Karpas-422 (cell line): ENCODE data around the gene OVCH2. TPM values are rescaled to one million over a fixed set of nuclear protein-coding genes. Genes with fewer than 3 reads are reported as not detected.

ENCODE experiments used
- DNase-seq: peaks from one replicate; pipeline ENCODE4 v3.0.0-alpha.2; 2015
- H2AFZ ChIP-seq: fragments of 200-600 bp; sonication (generic); 2 replicates; pipeline ENCODE4 v1.6.1; 2014; ENCODE audit warnings: antibody characterized with exemption, low read length, mixed read lengths
- H3K27ac ChIP-seq: fragments of 200-600 bp; sonication (generic); 2 replicates; pipeline ENCODE4 v1.5.1; 2014; ENCODE audit warnings: mild to moderate bottlenecking, low read length, moderate library complexity
- H3K27me3 ChIP-seq: fragments of 200-600 bp; sonication (generic); 2 replicates; pipeline ENCODE4 v1.6.1; 2014; ENCODE audit warnings: low read length, mixed read lengths
- H3K36me3 ChIP-seq: fragments of 200-600 bp; sonication (generic); 2 replicates; pipeline ENCODE4 v1.6.1; 2014; ENCODE audit warnings: low read length, mixed read lengths; ENCODE audit not compliant: insufficient read depth
- H3K4me1 ChIP-seq: fragments of 200-600 bp; sonication (generic); 2 replicates; pipeline ENCODE4 v1.6.1; 2014; ENCODE audit warnings: mild to moderate bottlenecking, low read length, mixed read lengths
- H3K4me2 ChIP-seq: fragments of 200-600 bp; sonication (generic); 2 replicates; pipeline ENCODE4 v1.6.1; 2014; ENCODE audit warnings: low read length, low read depth, mild to moderate bottlenecking; ENCODE audit not compliant: poor library complexity, severe bottlenecking
- H3K4me3 ChIP-seq: fragments of 200-600 bp; sonication (generic); 2 replicates; pipeline ENCODE4 v1.5.1; 2014; ENCODE audit warnings: mild to moderate bottlenecking, antibody characterized with exemption, low read length, mixed read lengths
- H3K79me2 ChIP-seq: fragments of 200-600 bp; sonication (generic); 2 replicates; pipeline ENCODE4 v1.6.1; 2014; ENCODE audit warnings: mild to moderate bottlenecking, low read length, mixed read lengths
- H3K9ac ChIP-seq: fragments of 200-600 bp; sonication (generic); 2 replicates; pipeline ENCODE4 v1.6.0; 2014; ENCODE audit warnings: low read length
- H3K9me2 ChIP-seq: fragments of 200-600 bp; sonication (generic), shearing (Covaris generic); replicated peaks from 2 replicates; pipeline ENCODE4 v1.6.0; 2014; ENCODE audit warnings: mild to moderate bottlenecking, low read length, moderate library complexity; ENCODE audit not compliant: insufficient read depth
- H3K9me3 ChIP-seq: fragments of 300-700, 200-600 bp; sonication (generic); 2 replicates; pipeline ENCODE4 v1.6.1; 2014; ENCODE audit warnings: low read length, mixed read lengths
- H4K20me1 ChIP-seq: fragments of 200-600 bp; sonication (generic); 2 replicates; pipeline ENCODE4 v1.6.1; 2014; ENCODE audit warnings: mild to moderate bottlenecking, antibody characterized with exemption, low read length, low read depth; ENCODE audit not compliant: insufficient read depth
- total RNA-seq: library from RNA; depleted of rRNA; stranded (reverse); fragments of >200 nt; shearing (Covaris generic); gene quantifications from 2 replicates; pipeline ENCODE4 v1.2.3, GENCODE V29; 2014; ENCODE audit warnings: low replicate concordance; rRNA removed

Gene OVCH2
- total RNA-seq, 1 experiment from 2014 or later: not detected

DNA sequence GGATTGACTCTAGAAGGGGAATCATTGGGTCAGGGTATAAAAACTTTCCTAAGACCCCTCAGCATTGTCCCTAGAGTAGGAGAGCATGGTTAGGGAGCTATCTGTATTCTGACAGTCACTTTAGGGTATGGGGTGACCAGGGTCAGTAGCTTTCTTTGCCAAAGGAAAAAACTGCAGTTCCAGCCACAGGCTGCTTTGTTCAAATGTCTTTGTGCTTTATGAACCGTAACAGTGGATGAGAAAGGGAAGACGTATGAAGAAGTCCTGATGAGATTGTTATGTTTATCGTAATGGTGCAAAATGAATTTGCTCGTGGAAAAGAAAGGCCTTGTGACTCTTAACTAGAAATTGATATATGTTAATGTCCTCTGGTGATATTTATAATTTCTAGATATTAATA lies 63.0 kb downstream of the OVCH2 start:
- Histone ChIP-seq H3K9me3 (no peaks in the 10 kb centered on the region), H3K4me2 (no peak overlapping the region), H3K9ac (no peak overlapping the region), H3K4me1 (peaks cover 19% of the 10 kb centered on the region), H3K4me3 (no peak overlapping the region), H3K27ac (no peak overlapping the region), H3K79me2 (no peaks in the 10 kb centered on the region), H2AFZ (no peak overlapping the region), H3K27me3 (no peaks in the 10 kb centered on the region), H3K36me3 (no peaks in the 10 kb centered on the region), H3K9me2 (no peaks in the 10 kb centered on the region), H4K20me1 (no peaks in the 10 kb centered on the region)
- no peak for DNase-seq

DNA sequence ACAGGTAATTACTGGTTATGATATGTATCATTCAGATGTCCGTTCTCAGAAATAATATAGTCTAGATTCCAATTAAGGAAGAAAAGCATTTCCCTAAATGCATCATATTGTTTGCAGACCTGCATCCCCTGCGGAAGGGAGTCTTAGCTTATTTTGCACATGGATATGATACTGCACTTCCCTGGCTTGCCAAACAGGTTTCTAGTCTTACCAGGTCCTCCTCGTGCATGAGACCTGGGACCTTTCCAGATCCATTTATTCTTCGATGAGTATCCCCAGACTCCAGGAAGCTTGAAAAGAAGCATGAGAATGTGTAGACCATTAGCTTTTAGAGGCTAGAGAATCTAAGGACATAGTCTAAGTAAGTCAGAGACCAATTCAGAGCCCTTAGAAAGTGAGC lies 63.5 kb downstream of the OVCH2 start:
- peaks cover 21% of the 10 kb centered on the region for H3K4me1 ChIP-seq
- no peak overlapping the region for H3K9ac ChIP-seq
- no peak overlapping the region for H3K4me3 ChIP-seq
- DNase-seq: no peak
- no peak overlapping the region for H2AFZ ChIP-seq
- no peaks in the 10 kb centered on the region for H3K36me3 ChIP-seq
- no peaks in the 10 kb centered on the region for H3K79me2 ChIP-seq
- H3K4me2 ChIP-seq: no peak overlapping the region
- H3K9me3 ChIP-seq: no peaks in the 10 kb centered on the region
- H3K27me3 ChIP-seq: no peaks in the 10 kb centered on the region
- H4K20me1 ChIP-seq: no peaks in the 10 kb centered on the region
- H3K27ac ChIP-seq: no peak overlapping the region
- H3K9me2 ChIP-seq: no peaks in the 10 kb centered on the region

DNA sequence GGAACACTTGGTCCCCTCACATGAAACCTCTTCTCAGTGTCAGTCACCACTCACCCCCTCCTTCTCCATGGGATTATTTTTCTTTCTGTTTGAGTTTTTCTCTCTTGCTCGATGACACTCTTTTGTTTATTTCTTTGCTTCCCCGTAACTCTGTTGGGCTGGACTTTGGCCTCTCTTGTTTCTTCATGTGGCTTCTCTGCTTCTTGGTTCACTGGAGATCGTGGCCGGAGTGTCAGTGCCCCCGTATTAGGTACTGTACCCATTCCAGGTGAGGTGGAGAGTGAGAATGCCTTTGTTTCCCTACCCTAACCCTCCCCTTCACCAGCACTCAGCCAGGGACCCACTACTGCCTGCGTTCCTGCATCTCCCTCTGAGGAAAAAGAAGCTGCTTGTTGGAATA lies 65.5 kb downstream of the OVCH2 start:
- H3K4me3 ChIP-seq: no peak overlapping the region
- H4K20me1 ChIP-seq: no peaks in the 10 kb centered on the region
- peaks cover 29% of the 10 kb centered on the region for H3K4me1 ChIP-seq
- DNase-seq: no peak
- H3K36me3 ChIP-seq: no peaks in the 10 kb centered on the region
- H3K9me2 ChIP-seq: no peaks in the 10 kb centered on the region
- H3K27ac ChIP-seq: no peak overlapping the region
- no peaks in the 10 kb centered on the region for H3K27me3 ChIP-seq
- H3K9ac ChIP-seq: no peak overlapping the region
- no peak overlapping the region for H2AFZ ChIP-seq
- no peaks in the 10 kb centered on the region for H3K79me2 ChIP-seq
- no peak overlapping the region for H3K4me2 ChIP-seq
- no peaks in the 10 kb centered on the region for H3K9me3 ChIP-seq

- H3K4me3 ChIP-seq: no peak overlapping the region
- H3K9ac ChIP-seq: peak overlapping the region; percentile 18; the same call in 1 of the 2 replicates
- no peaks in the 10 kb centered on the region for H3K9me3 ChIP-seq
- H3K36me3 ChIP-seq: no peaks in the 10 kb centered on the region
- no peaks in the 10 kb centered on the region for H3K9me2 ChIP-seq
- H2AFZ ChIP-seq: no peak overlapping the region
- no peaks in the 10 kb centered on the region for H4K20me1 ChIP-seq
- peaks cover 29% of the 10 kb centered on the region for H3K4me1 ChIP-seq
- H3K4me2 ChIP-seq: peak overlapping the region; percentile 33
- H3K27ac ChIP-seq: peak overlapping the region; percentile 70
- no peak for DNase-seq
- no peaks in the 10 kb centered on the region for H3K27me3 ChIP-seq
- H3K79me2 ChIP-seq: no peaks in the 10 kb centered on the region
Observed at GRCh38 chr11:7639643-7640025, 66.6 kb downstream of the OVCH2 start.

Other genes starting within 250 kb of the OVCH2 start
- gene OLFML1, start 221.0 kb downstream of the OVCH2 start, total RNA-seq: not detected in 2 replicates
- 25.1 and 36.5 TPM in 2 replicates for gene PPFIBP2, start 192.5 kb downstream of the OVCH2 start, total RNA-seq
- not detected in 2 replicates for gene CYB5R2, start 33.0 kb downstream of the OVCH2 start, total RNA-seq
- gene OR5P2, start 90.5 kb upstream of the OVCH2 start, total RNA-seq: not detected in 2 replicates
- not detected in 2 replicates for gene OR5P3, start 124.4 kb upstream of the OVCH2 start, total RNA-seq
- not detected in 2 replicates for gene OR10A6, start 224.8 kb upstream of the OVCH2 start, total RNA-seq
- not detected in 2 replicates for gene OR10A3, start 235.2 kb upstream of the OVCH2 start, total RNA-seq